PFSK-1 (cell line): ENCODE results near the gene RPN1.

ENCODE experiments used
- POLR2AphosphoS5 ChIP-seq: IDR thresholded peaks from 2 replicates; pipeline ENCODE4 v1.6.1; 2012; ENCODE audit warnings: low read depth, mild to moderate bottlenecking, control low read depth, low read length, moderate library complexity
- REST ChIP-seq, 2 experiments: IDR thresholded peaks; 2 replicates each; pipeline versions ENCODE4 v1.6.1 to v1.8.0; 2011 to 2012; ENCODE audit warnings: low read depth in 2 of 2, low read length in 2 of 2, control low read depth in 1 of 2, inconsistent platforms in 1 of 2, mild to moderate bottlenecking in 1 of 2, moderate library complexity in 1 of 2; ENCODE audit not compliant: insufficient read depth in 1 of 2
- SIN3A ChIP-seq: IDR thresholded peaks from 2 replicates; pipeline ENCODE4 v1.6.1; 2012; ENCODE audit warnings: mild to moderate bottlenecking, low read length, moderate library complexity, borderline replicate concordance; ENCODE audit not compliant: insufficient read depth
- TAF1 ChIP-seq: IDR thresholded peaks from 2 replicates; pipeline ENCODE4 v1.6.1; 2012; ENCODE audit warnings: low read length, control low read depth, borderline replicate concordance; ENCODE audit not compliant: insufficient read depth

- TF ChIP-seq POLR2AphosphoS5 = no peak
- TF ChIP-seq TAF1 = no peak
- no peak for TF ChIP-seq REST (IDR thresholded peaks at IDR 0.05; ENCODE audit: insufficient read depth in 1 of 2, low read depth in 2 of 2, low read length in 2 of 2)
- TF ChIP-seq SIN3A = no peak
These were observed 77.5 kb downstream of the RPN1 start for GRCh38 chr3:128573160-128573559.
